Tibial artery (tissue), 4 donors: ENCODE data around the gene APOL1.

Experiments used
- DNase-seq, 2 donors: peaks; one replicate each; pipeline ENCODE4 v3.0.0-alpha.2; 2019
- H3K27ac ChIP-seq, 2 donors: fragments of 200-600 bp; sonication (generic) in 1 of 2; 1 replicate in 1 of 2; 2 replicates in 1 of 2; pipeline ENCODE4 v1.5.1; 2018 to 2019; ENCODE audit warnings: mild to moderate bottlenecking in 1 of 2
- H3K27me3 ChIP-seq, 2 donors: fragments of 200-600 bp; sonication (generic) in 1 of 2; one replicate each; pipeline versions ENCODE4 v1.5.1 to v1.6.0; 2016 to 2019
- H3K36me3 ChIP-seq, 3 donors: fragments of 200-600 bp; sonication (generic) in 2 of 3; one replicate each; pipeline ENCODE4 v1.5.1; 2016 to 2019; ENCODE audit warnings: mild to moderate bottlenecking in 2 of 3
- H3K4me1 ChIP-seq, 4 donors: fragments of 200-600 bp; sonication (generic) in 2 of 4; 1 replicate in 3 of 4; 2 replicates in 1 of 4; pipeline ENCODE4 v1.5.1; 2016 to 2019
- H3K4me3 ChIP-seq, 2 donors: fragments of 200-600 bp; sonication (generic) in 1 of 2; 1 replicate in 1 of 2; 2 replicates in 1 of 2; pipeline ENCODE4 v1.5.1; 2018 to 2019; ENCODE audit warnings: mild to moderate bottlenecking in 2 of 2
- H3K9me3 ChIP-seq, 3 donors: fragments of 200-600 bp; sonication (generic) in 1 of 3; one replicate each; pipeline ENCODE4 v1.5.1; 2016 to 2019
- CTCF ChIP-seq, 2 experiments: fragments of 200-600 bp in 1 of 2; fragments of 450-650 bp in 1 of 2; IDR thresholded peaks; one replicate each; pipeline ENCODE4 v1.5.1; 2017 to 2019; ENCODE audit warnings: antibody characterized with exemption in 2 of 2, mild to moderate bottlenecking in 1 of 2, moderate library complexity in 1 of 2
- intact Hi-C: fragments of 100-400 bp; cut with DNase I; formaldehyde crosslinking; loops from one replicate; pipeline ENCODE4 v1.15.0; 2023; ENCODE audit warnings: low total_unique reads

APOL1 gene

DNA sequence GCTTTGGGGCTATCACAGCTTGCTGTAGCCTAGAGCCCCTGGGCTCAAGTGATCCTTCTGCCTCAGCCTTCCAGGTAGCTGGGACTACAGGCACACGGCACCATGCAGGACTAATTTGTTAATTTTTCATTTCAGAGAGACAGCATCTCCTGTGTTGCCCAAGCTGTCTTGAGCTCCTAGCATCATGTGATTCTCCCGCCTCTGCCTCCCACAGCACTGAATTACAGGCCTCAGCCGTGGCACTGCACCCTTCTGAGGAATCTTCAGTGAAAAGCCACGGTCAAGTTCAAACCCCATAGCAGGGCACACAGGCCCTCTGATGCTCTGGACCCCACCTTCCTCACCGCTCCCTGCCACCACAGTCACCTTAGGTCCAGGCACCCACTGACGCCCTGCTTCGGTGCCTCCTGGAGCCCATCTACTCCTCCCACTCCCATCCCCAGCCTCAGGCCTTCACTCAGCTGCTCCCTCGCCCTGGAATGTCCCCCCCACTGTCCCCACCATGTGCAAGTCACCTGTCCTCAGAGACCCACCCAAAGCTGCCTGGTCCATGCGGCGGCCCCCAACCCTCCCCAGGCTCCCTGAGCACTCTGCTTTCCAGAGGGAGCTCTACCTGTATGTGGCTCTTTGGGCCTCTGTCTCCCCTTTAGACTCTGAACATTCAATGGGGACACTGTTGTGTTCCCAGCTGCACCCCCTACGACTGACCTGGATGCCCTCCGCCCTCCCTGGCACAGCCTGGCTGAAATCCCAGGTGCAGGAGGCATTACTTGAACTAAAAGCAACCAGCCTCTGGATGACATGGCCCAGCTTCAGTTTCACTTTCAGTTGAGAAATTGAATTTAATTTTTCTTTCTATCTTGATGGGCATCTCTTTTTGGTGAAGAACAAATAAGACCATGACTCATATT, 15.2 kb upstream of the APOL1 start:
- no peaks in the 10 kb centered on the region for H3K9me3 ChIP-seq
- no peaks in the 10 kb centered on the region for H3K27me3 ChIP-seq
- H3K4me1 ChIP-seq: peaks cover 0 to 47% (median 27%) of the 10 kb centered on the region in 4 donors
- TF ChIP-seq CTCF (IDR thresholded peaks at IDR 0.05): no peak
- intact Hi-C loops: no loop called here
- no peak for DNase-seq
- H3K36me3 ChIP-seq: peaks cover 5 to 25% (median 11%) of the 10 kb centered on the region in 3 donors
- peak overlapping the region; percentile 83 to 87 for H3K27ac ChIP-seq
- peak overlapping the region; percentile 60 for H3K4me3 ChIP-seq

GRCh38 chr22:36238373-36239149, 14.4 kb upstream of the APOL1 start:
- intact Hi-C loops: no loop called here
- TF ChIP-seq CTCF (IDR thresholded peaks at IDR 0.05): no peak
- Histone ChIP-seq H3K27ac (peak overlapping the region; percentile 83 to 87), H3K36me3 (peaks cover 0 to 17% (median 4%) of the 10 kb centered on the region in 3 donors), H3K4me3 (peak overlapping the region; percentile 60), H3K27me3 (no peaks in the 10 kb centered on the region), H3K4me1 (peaks cover 0 to 48% (median 29%) of the 10 kb centered on the region in 4 donors), H3K9me3 (no peaks in the 10 kb centered on the region)
- peak in 1 of 2 donors; percentile 54 for DNase-seq

DNA sequence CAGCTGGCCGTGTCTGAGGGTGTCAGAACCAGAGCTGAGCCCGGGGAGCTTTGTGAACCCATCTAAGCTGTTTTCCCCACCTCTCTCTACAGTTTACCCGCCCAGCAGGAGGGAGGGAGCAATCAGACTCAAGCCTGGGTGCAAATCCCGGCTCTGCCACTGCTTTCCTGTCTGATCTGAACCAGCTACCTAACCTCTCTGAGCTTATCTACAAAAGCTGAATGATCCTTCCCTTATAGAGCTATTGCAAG, 13.9 kb upstream of the APOL1 start:
- H3K27ac ChIP-seq: peak overlapping the region; percentile 83 to 87
- intact Hi-C loops: no loop called here
- peaks cover 0 to 13% (median 0%) of the 10 kb centered on the region in 3 donors for H3K36me3 ChIP-seq
- peak overlapping the region; percentile 60 for H3K4me3 ChIP-seq
- no peak for DNase-seq
- H3K27me3 ChIP-seq: no peaks in the 10 kb centered on the region
- H3K9me3 ChIP-seq: no peaks in the 10 kb centered on the region
- H3K4me1 ChIP-seq: peaks cover 0 to 53% (median 32%) of the 10 kb centered on the region in 4 donors
- no peak for TF ChIP-seq CTCF (IDR thresholded peaks at IDR 0.05)

DNA sequence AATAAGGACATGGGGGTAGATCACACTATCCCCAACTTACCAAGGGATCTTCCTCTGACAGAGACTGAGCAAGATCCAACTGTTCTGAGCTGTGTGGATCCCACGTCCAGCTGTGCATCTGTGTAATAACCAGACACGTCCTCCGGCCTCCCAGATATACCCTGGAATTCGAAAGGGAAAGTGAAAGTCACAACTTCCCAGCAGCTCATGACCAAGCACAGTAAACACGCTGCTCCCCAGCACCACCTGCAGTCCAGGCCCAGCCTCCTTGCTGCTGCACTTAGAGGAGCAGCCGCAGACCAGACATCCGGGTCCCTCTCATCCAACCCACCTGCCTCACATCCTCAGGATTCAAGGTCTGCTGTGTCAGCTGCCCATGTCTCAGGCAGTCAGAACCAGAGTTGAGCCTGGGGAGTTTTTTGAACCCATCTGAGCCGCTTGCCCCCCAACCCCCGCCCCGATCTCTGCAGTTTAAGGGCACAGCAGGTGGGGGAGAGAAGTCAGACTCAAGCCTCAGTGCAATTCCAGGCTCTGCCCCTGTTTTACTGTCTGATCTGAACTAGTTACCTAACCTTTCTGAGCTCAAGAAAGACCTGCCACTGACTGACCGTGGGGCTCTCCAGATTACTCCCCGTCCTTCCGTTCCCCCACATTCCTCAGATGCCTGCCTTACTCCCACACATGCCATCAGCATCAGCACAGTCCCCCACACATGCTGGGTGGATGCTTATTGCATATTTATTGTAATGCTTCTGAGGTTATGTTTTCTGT, 13.3 kb upstream of the APOL1 start, which contains the start of gene APOL2:
Gene APOL2 (minus strand): TSS at position 127 of the 771 bp plus-strand sequence. CDS start 6,365 bp downstream, outside the sequence.
- Histone ChIP-seq H3K4me1 (peaks cover 0 to 53% (median 37%) of the 10 kb centered on the region in 4 donors), H3K27me3 (no peaks in the 10 kb centered on the region), H3K27ac (peak within 1 kb of the TSS; percentile 83 to 87), H3K4me3 (peak within 1 kb of the TSS; percentile 60), H3K9me3 (no peaks in the 10 kb centered on the region), H3K36me3 (peaks cover 0 to 13% (median 0%) of the 10 kb centered on the region in 3 donors)
- intact Hi-C loops: no loop called here
- TF ChIP-seq CTCF (IDR thresholded peaks at IDR 0.05): peak; percentile 52 to 69
- DNase-seq: peak; percentile 92 to 95

DNA sequence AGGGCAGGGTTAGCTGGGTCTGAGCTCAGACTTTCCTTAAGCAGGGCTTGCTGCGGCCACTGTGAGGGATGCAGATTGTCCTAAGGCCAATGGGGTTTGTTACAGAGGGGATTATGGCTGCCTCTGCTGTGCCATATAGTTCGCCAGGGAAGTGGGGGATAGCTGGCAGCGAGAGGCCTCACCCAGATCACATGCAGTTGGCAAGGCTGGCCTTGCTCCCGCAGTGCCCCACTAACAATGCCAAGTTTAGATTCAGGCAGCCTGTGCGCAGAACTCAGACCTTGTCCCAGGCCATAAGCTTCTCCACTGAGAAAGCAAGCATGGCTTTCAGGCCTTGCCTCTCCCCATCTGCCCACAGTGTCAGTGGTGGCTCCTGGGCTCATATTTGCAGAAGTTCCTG, 8.9 kb upstream of the APOL1 start:
- DNase-seq: no peak
- Histone ChIP-seq H3K36me3 (no peaks in the 10 kb centered on the region), H3K27me3 (no peaks in the 10 kb centered on the region), H3K9me3 (no peaks in the 10 kb centered on the region), H3K27ac (peak overlapping the region; percentile 37 to 60), H3K4me1 (peaks cover 0 to 26% (median 22%) of the 10 kb centered on the region in 4 donors), H3K4me3 (no peak overlapping the region)
- intact Hi-C loops: no loop called here
- TF ChIP-seq CTCF (IDR thresholded peaks at IDR 0.05): no peak
